ENCODE measurements around the gene C11orf98.
"Not testable (repeated sequence)": the region's sequence is repeated elsewhere in the genome, so short reads cannot be mapped to it uniquely, and the experiment has no call there.

GRCh38 chr11:62650283-62650682 lies 14.7 kb downstream of the C11orf98 start:
- not testable (repeated sequence) for TF ChIP-seq CTCF (conservative IDR thresholded peaks at IDR 0.05 in 1 of 2, IDR thresholded peaks at IDR 0.05 in 1 of 2; ENCODE audit: extremely low read depth in 1 of 2, insufficient read depth in 1 of 2, low read depth in 1 of 2, low read length in 2 of 2); EZH2 (IDR thresholded peaks at IDR 0.05; ENCODE audit: borderline replicate concordance, low read length)

Data from mammary epithelial cell (primary cell).